K562 (cell line): ENCODE results near the gene COX6B2. TPM values are rescaled to one million over a fixed set of nuclear protein-coding genes. Genes with fewer than 3 reads are reported as not detected.
A peak's percentile ranks its signal among the peaks of the same experiment; 100 is the strongest.

ENCODE experiments used
- ATF3 ChIP-seq, 2 experiments: fragments of 450-650 bp in 1 of 2; sonication (generic) in 1 of 2; formaldehyde crosslinking in 1 of 2; IDR thresholded peaks in 1 of 2; conservative IDR thresholded peaks in 1 of 2; 2 replicates each; pipeline versions ENCODE4 v1.6.1 to v1.8.1; 2016 to 2023; ENCODE audit warnings: mild to moderate bottlenecking in 2 of 2, moderate library complexity in 2 of 2, inconsistent platforms in 1 of 2, missing genetic modification reagents in 1 of 2
- ATF7 ChIP-seq: fragments of 450-650 bp; IDR thresholded peaks from 2 replicates; pipeline ENCODE4 v1.7.1; 2014; ENCODE audit warnings: mild to moderate bottlenecking, moderate library complexity
- HMG20B ChIP-seq: fragments of 250-450 bp; sonication (Bioruptor Pico); IDR thresholded peaks from 2 replicates; pipeline ENCODE4 v1.5.0; 2021; ENCODE audit warnings: mild to moderate bottlenecking
- POU5F1 ChIP-seq: fragments of 150-350 bp; IDR thresholded peaks from 2 replicates; pipeline ENCODE4 v1.6.1; 2014; ENCODE audit warnings: borderline replicate concordance, low read length, low read depth, mild to moderate bottlenecking; ENCODE audit not compliant: partially characterized antibody
- SMARCC2 ChIP-seq: fragments of 450-650 bp; IDR thresholded peaks from 2 replicates; pipeline ENCODE4 v1.6.1; 2017; ENCODE audit warnings: antibody characterized with exemption, moderate library complexity, mild to moderate bottlenecking, low read depth
- TFAP4 ChIP-seq: sonication (generic); formaldehyde crosslinking; IDR thresholded peaks from 2 replicates; pipeline ENCODE4 v1.8.0; 2022; ENCODE audit warnings: missing genetic modification reagents, mild to moderate bottlenecking, moderate library complexity, borderline replicate concordance
- ZNF140 ChIP-seq: fragments of 250-450 bp; sonication (Bioruptor Pico); IDR thresholded peaks from 2 replicates; pipeline ENCODE4 v1.8.0; 2021; ENCODE audit warnings: moderate library complexity, mild to moderate bottlenecking, inconsistent platforms
- ZNF778 ChIP-seq: fragments of 450-650 bp; formaldehyde crosslinking; IDR thresholded peaks from 2 replicates; pipeline ENCODE4 v1.4.0; 2020; ENCODE audit warnings: mild to moderate bottlenecking, moderate library complexity
- polyA plus RNA-seq, 8 experiments: library from polyadenylated mRNA; depleted of rRNA in 4 of 8; stranded (reverse) in 5 of 8; unstranded in 3 of 8; fragments of >200 nt; fragmentation: Nextera tagmentation in 2 of 8; fragmentation: Illumina TruSeq in 1 of 8; extraction: Ambion mirVana in 2 of 8; extraction: Trizol in 1 of 8; gene quantifications; 2 replicates each; pipeline versions ENCODE4 v1.2.1 to v1.2.3, GENCODE V29; 2011 to 2014; ENCODE audit warnings: inconsistent platforms in 1 of 8, missing spikeins in 1 of 8
- total RNA-seq, 7 experiments: library from RNA; depleted of rRNA in 6 of 7; stranded (reverse); fragments of >200 nt in 6 of 7; fragmentation: Illumina TruSeq in 2 of 7; extraction: Trizol in 2 of 7; gene quantifications; 2 replicates each; pipeline versions ENCODE4 v1.2.1 to v1.2.3, GENCODE V29; 2011 to 2021; ENCODE audit warnings: low replicate concordance in 1 of 7
- TF ChIP-seq, protein P1 (sequence below): fragments of 450-650 bp; formaldehyde crosslinking; IDR thresholded peaks from 2 replicates; pipeline ENCODE4 v1.4.0; 2020; ENCODE audit warnings: mild to moderate bottlenecking, moderate library complexity
- TF ChIP-seq, protein P2 (sequence below): fragments of 250-450 bp; sonication (Bioruptor Pico); IDR thresholded peaks from 2 replicates; pipeline ENCODE4 v1.5.0; 2021
- TF ChIP-seq, protein P3 (sequence below), 2 experiments: fragments of 450-650 bp in 1 of 2; sonication (generic) in 1 of 2; formaldehyde crosslinking in 1 of 2; IDR thresholded peaks; 2 replicates each; pipeline versions ENCODE4 v1.7.1 to v1.9.0; 2016 to 2022; ENCODE audit warnings: inconsistent platforms in 1 of 2, mild to moderate bottlenecking in 1 of 2, missing genetic modification reagents in 1 of 2

The COX6B2 gene
- total and polyA plus RNA-seq, 9 of the 15 experiments (the other 6 are each of a cell fraction or from before 2014, with no cell fraction given) = 0.40 to 2.5 (median 0.83) TPM

GRCh38 chr19:55339105-55339888 lies 15.2 kb downstream of the COX6B2 start, which contains the start of gene KMT5C (continued):
- TF ChIP-seq, protein P1, sequence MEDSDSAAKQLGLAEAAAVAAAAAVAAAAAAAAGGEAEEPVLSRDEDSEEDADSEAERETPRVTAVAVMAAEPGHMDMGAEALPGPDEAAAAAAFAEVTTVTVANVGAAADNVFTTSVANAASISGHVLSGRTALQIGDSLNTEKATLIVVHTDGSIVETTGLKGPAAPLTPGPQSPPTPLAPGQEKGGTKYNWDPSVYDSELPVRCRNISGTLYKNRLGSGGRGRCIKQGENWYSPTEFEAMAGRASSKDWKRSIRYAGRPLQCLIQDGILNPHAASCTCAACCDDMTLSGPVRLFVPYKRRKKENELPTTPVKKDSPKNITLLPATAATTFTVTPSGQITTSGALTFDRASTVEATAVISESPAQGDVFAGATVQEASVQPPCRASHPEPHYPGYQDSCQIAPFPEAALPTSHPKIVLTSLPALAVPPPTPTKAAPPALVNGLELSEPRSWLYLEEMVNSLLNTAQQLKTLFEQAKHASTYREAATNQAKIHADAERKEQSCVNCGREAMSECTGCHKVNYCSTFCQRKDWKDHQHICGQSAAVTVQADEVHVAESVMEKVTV (CRISPR knock-in tag) = no peak
- TF ChIP-seq POU5F1 (no peak), TFAP4 (peak; percentile 77; the same call in 1 of the 2 replicates), ZNF778 (CRISPR knock-in tag) (no peak), ZNF140 (CRISPR knock-in tag) (no peak), SMARCC2 (no peak; the same call in 1 of the 2 replicates), ATF7 (peak; percentile 92), ATF3 (IDR thresholded peaks at IDR 0.05) (no peak), ATF3 (CRISPR knock-in tag; conservative IDR thresholded peaks at IDR 0.05) (no peak), HMG20B (CRISPR knock-in tag) (no peak)
- TF ChIP-seq, protein P2, sequence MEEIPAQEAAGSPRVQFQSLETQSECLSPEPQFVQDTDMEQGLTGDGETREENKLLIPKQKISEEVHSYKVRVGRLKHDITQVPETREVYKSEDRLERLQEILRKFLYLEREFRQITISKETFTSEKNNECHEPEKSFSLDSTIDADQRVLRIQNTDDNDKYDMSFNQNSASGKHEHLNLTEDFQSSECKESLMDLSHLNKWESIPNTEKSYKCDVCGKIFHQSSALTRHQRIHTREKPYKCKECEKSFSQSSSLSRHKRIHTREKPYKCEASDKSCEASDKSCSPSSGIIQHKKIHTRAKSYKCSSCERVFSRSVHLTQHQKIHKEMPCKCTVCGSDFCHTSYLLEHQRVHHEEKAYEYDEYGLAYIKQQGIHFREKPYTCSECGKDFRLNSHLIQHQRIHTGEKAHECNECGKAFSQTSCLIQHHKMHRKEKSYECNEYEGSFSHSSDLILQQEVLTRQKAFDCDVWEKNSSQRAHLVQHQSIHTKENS (CRISPR knock-in tag) = no peak
- TF ChIP-seq, protein P3, sequence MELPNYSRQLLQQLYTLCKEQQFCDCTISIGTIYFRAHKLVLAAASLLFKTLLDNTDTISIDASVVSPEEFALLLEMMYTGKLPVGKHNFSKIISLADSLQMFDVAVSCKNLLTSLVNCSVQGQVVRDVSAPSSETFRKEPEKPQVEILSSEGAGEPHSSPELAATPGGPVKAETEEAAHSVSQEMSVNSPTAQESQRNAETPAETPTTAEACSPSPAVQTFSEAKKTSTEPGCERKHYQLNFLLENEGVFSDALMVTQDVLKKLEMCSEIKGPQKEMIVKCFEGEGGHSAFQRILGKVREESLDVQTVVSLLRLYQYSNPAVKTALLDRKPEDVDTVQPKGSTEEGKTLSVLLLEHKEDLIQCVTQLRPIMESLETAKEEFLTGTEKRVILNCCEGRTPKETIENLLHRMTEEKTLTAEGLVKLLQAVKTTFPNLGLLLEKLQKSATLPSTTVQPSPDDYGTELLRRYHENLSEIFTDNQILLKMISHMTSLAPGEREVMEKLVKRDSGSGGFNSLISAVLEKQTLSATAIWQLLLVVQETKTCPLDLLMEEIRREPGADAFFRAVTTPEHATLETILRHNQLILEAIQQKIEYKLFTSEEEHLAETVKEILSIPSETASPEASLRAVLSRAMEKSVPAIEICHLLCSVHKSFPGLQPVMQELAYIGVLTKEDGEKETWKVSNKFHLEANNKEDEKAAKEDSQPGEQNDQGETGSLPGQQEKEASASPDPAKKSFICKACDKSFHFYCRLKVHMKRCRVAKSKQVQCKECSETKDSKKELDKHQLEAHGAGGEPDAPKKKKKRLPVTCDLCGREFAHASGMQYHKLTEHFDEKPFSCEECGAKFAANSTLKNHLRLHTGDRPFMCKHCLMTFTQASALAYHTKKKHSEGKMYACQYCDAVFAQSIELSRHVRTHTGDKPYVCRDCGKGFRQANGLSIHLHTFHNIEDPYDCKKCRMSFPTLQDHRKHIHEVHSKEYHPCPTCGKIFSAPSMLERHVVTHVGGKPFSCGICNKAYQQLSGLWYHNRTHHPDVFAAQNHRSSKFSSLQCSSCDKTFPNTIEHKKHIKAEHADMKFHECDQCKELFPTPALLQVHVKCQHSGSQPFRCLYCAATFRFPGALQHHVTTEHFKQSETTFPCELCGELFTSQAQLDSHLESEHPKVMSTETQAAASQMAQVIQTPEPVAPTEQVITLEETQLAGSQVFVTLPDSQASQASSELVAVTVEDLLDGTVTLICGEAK (IDR thresholded peaks at IDR 0.05) = peak; percentile 99
- TF ChIP-seq, protein P3 (CRISPR knock-in tag; IDR thresholded peaks at IDR 0.05) = peak; percentile 100
